Measurements from ENCODE around the gene PRM2.

DNA sequence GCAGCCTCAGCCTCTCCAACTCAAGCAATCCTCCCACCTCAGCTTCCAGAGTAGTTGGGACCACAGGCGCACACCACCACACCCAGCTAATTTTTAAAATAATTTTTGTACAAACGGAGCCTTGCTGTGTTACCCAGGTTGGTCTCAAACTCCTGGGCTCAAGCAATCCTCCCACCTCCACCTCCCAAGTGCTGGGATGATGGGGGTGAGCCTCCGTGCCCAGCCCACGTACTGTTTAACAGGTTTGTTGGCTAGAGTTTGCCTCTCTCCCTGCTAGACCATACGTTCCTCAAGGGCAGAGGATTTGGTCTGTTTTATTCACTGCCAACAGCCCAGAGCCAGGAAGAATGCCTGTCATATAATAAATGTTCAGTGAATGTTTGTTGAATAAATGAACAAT, 46.8 kb downstream of the PRM2 start:
- no peak for TF ChIP-seq SIRT6 (IDR thresholded peaks at IDR 0.05; ENCODE audit: low read length)
- TF ChIP-seq, protein P1, sequence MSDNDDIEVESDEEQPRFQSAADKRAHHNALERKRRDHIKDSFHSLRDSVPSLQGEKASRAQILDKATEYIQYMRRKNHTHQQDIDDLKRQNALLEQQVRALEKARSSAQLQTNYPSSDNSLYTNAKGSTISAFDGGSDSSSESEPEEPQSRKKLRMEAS (IDR thresholded peaks at IDR 0.05) = no peak
- no peak for TF ChIP-seq TAF1 (IDR thresholded peaks at IDR 0.05; ENCODE audit: low read depth, low read length)
- no peak for TF ChIP-seq RAD21 (IDR thresholded peaks at IDR 0.05 in 1 of 2, conservative IDR thresholded peaks at IDR 0.05 in 1 of 2; ENCODE audit: low read depth in 2 of 2, low read length in 2 of 2)

Data from H1 (cell line).